Measurements from ENCODE around the gene TMEM9B. TPM values are rescaled to one million over a fixed set of nuclear protein-coding genes. Genes with fewer than 3 reads are reported as not detected.
A peak's percentile ranks its signal among the peaks of the same experiment; 100 is the strongest.

The TMEM9B gene
- total RNA-seq, 5 donors from 2014 or later (not counting 1 experiment from before 2014, with no cell fraction given): 19.9 to 30.5 (median 29.4) TPM

DNA sequence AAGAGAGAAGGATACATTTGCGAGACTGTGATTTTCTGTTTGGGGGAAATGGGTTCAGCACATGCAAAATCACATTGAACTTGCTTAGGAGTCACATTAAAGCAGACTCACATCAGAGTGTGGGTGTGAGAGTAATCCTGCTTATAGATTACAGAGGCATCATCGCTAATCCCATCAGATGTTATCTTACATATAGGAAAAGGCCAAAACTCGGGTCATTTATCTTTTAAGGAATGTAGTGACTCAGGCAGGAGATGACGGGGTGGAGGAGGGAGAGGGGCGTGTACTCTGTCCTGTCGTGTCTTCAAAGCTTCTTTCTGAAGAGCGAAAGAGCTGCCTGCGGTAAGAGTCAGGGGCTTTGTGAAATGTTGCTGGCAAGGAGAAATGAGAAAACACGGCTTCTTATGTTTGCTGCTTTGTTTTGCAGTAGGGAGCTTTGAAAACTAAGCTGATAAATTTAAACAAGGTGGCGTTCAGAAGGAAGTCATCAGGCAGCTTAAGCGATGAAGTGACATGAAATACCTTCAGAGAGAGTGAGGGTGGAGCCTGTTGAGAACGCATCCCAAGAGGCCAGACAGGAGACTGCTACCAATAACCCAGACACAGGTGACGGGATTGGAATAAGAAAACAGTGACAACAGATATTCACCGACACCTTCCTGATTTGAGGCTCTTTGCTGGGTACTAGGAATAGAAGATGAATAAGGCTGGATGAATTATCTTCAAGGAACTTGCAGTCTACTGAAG, 29.3 kb downstream of the TMEM9B start:
- H3K36me3 Mint-ChIP-seq: no peaks in the 10 kb centered on the region
- no peaks in the 10 kb centered on the region for H3K36me3 ChIP-seq (ENCODE audit: control insufficient read depth in 2 of 2, extremely low read depth in 1 of 2, insufficient read depth in 1 of 2, low read length in 1 of 2)
- no peaks in the 10 kb centered on the region for H3K9me3 ChIP-seq
- ChIA-PET CTCF (interaction anchor here in 1 of 2 donors (0.7 kb wide), 1 partner anchor 152 kb away, joined by 3 read pairs; no protein-coding TSS in a partner anchor), POLR2A (interaction anchor here in 1 of 2 donors (0.6 kb wide), 1 partner anchor 23 kb away, joined by 8 read pairs; no protein-coding TSS in a partner anchor)
- H3K4me3 ChIP-seq (ENCODE audit: control insufficient read depth in 1 of 2, extremely low read depth in 1 of 2, low read length in 1 of 2): no peak overlapping the region
- H3K4me1 ChIP-seq (ENCODE audit: control insufficient read depth in 1 of 2, extremely low read depth in 1 of 2, insufficient read depth in 2 of 2, low read length in 2 of 2): no peaks in the 10 kb centered on the region
- peaks cover 0 to 6% (median 0%) of the 10 kb centered on the region in 3 donors for H3K4me1 Mint-ChIP-seq
- ATAC-seq (replicated peaks in 1 of 4) (peak in 2 of 4 experiments; percentile 34 to 37), DNase-seq (no peak)
- H3K27ac ChIP-seq (ENCODE audit: low read length): no peak overlapping the region
- H3K27me3 Mint-ChIP-seq: no peaks in the 10 kb centered on the region
- no peaks in the 10 kb centered on the region for H3K27me3 ChIP-seq (replicated peaks in 1 of 2; ENCODE audit: control insufficient read depth in 2 of 2, extremely low read depth in 1 of 2, insufficient read depth in 2 of 2, low read length in 1 of 2)
- peak overlapping the region in 2 of 3 donors; percentile 21 to 37 for H3K4me3 Mint-ChIP-seq
- 57% methylated on average over 8 of the region's 14 CpGs for WGBS (ENCODE audit: insufficient coverage)
- H3K27ac Mint-ChIP-seq: peak overlapping the region in 1 of 2 donors; percentile 62
- H3K9me3 Mint-ChIP-seq: no peaks in the 10 kb centered on the region

- ATAC-seq (replicated peaks in 1 of 4) (no peak), DNase-seq (no peak)
- no peak overlapping the region for H3K4me3 Mint-ChIP-seq
- no peaks in the 10 kb centered on the region for H3K36me3 Mint-ChIP-seq
- no peak overlapping the region for H3K27ac Mint-ChIP-seq
- H3K4me1 Mint-ChIP-seq: peaks cover 0 to 6% (median 0%) of the 10 kb centered on the region in 3 donors
- CTCF ChIA-PET: no interaction called here
- H3K27ac ChIP-seq (ENCODE audit: low read length): no peak overlapping the region
- no peaks in the 10 kb centered on the region for H3K27me3 ChIP-seq (replicated peaks in 1 of 2; ENCODE audit: control insufficient read depth in 2 of 2, extremely low read depth in 1 of 2, insufficient read depth in 2 of 2, low read length in 1 of 2)
- WGBS (ENCODE audit: insufficient coverage): 90% methylated on average over 3 of the region's 6 CpGs
- H3K9me3 Mint-ChIP-seq: no peaks in the 10 kb centered on the region
- no peaks in the 10 kb centered on the region for H3K27me3 Mint-ChIP-seq
- POLR2A ChIA-PET: no interaction called here
- no peaks in the 10 kb centered on the region for H3K4me1 ChIP-seq (ENCODE audit: control insufficient read depth in 1 of 2, extremely low read depth in 1 of 2, insufficient read depth in 2 of 2, low read length in 2 of 2)
- no peak overlapping the region for H3K4me3 ChIP-seq (ENCODE audit: control insufficient read depth in 1 of 2, extremely low read depth in 1 of 2, low read length in 1 of 2)
- no peaks in the 10 kb centered on the region for H3K9me3 ChIP-seq
- no peaks in the 10 kb centered on the region for H3K36me3 ChIP-seq (ENCODE audit: control insufficient read depth in 2 of 2, extremely low read depth in 1 of 2, insufficient read depth in 1 of 2, low read length in 1 of 2)
Measured at GRCh38 chr11:8933931-8934330, 30.3 kb downstream of the TMEM9B start.

- Histone ChIP-seq H3K27ac (ENCODE audit: low read length) (no peak within 1 kb of the TSS), H3K9me3 (no peaks in the 10 kb centered on the region), H3K4me3 (ENCODE audit: control insufficient read depth in 1 of 2, extremely low read depth in 1 of 2, low read length in 1 of 2) (no peak within 1 kb of the TSS), H3K27me3 (replicated peaks in 1 of 2; ENCODE audit: control insufficient read depth in 2 of 2, extremely low read depth in 1 of 2, insufficient read depth in 2 of 2, low read length in 1 of 2) (no peaks in the 10 kb centered on the region), H3K36me3 (ENCODE audit: control insufficient read depth in 2 of 2, extremely low read depth in 1 of 2, insufficient read depth in 1 of 2, low read length in 1 of 2) (no peaks in the 10 kb centered on the region), H3K4me1 (ENCODE audit: control insufficient read depth in 1 of 2, extremely low read depth in 1 of 2, insufficient read depth in 2 of 2, low read length in 2 of 2) (no peaks in the 10 kb centered on the region)
- DNase-seq: no peak
- 81% methylated on average over 5 of the region's 12 CpGs for WGBS (ENCODE audit: insufficient coverage)
- CTCF ChIA-PET: no interaction called here
- Mint-ChIP-seq H3K27ac (no peak within 1 kb of the TSS), H3K4me3 (no peak within 1 kb of the TSS), H3K9me3 (no peaks in the 10 kb centered on the region), H3K36me3 (no peaks in the 10 kb centered on the region), H3K27me3 (no peaks in the 10 kb centered on the region), H3K4me1 (peaks cover 0 to 6% (median 0%) of the 10 kb centered on the region in 3 donors)
- POLR2A ChIA-PET: no interaction called here
- ATAC-seq (replicated peaks in 1 of 4): no peak
Measured at GRCh38 chr11:8932564-8933180, 31.6 kb downstream of the TMEM9B start, which contains the start of gene C11orf16. TSS of gene C11orf16 (minus strand) at chr11:8932947. CDS start at chr11:8932308, 639 bp downstream.

- Mint-ChIP-seq H3K36me3 (no peaks in the 10 kb centered on the region), H3K4me3 (no peak overlapping the region), H3K27me3 (no peaks in the 10 kb centered on the region), H3K27ac (no peak overlapping the region), H3K4me1 (peaks cover 0 to 6% (median 0%) of the 10 kb centered on the region in 3 donors), H3K9me3 (no peaks in the 10 kb centered on the region)
- POLR2A ChIA-PET: no interaction called here
- H3K4me3 ChIP-seq (ENCODE audit: control insufficient read depth in 1 of 2, extremely low read depth in 1 of 2, low read length in 1 of 2): no peak overlapping the region
- no peaks in the 10 kb centered on the region for H3K4me1 ChIP-seq (ENCODE audit: control insufficient read depth in 1 of 2, extremely low read depth in 1 of 2, insufficient read depth in 2 of 2, low read length in 2 of 2)
- H3K27me3 ChIP-seq (replicated peaks in 1 of 2; ENCODE audit: control insufficient read depth in 2 of 2, extremely low read depth in 1 of 2, insufficient read depth in 2 of 2, low read length in 1 of 2): no peaks in the 10 kb centered on the region
- H3K9me3 ChIP-seq: no peaks in the 10 kb centered on the region
- WGBS (ENCODE audit: insufficient coverage): 93% methylated on average over 12 of the region's 12 CpGs
- H3K36me3 ChIP-seq (ENCODE audit: control insufficient read depth in 2 of 2, extremely low read depth in 1 of 2, insufficient read depth in 1 of 2, low read length in 1 of 2): no peaks in the 10 kb centered on the region
- CTCF ChIA-PET: no interaction called here
- no peak for ATAC-seq (replicated peaks in 1 of 4)
- H3K27ac ChIP-seq (ENCODE audit: low read length): no peak overlapping the region
- DNase-seq: no peak
Measured at GRCh38 chr11:8930456-8931175, 33.6 kb downstream of the TMEM9B start.

DNA sequence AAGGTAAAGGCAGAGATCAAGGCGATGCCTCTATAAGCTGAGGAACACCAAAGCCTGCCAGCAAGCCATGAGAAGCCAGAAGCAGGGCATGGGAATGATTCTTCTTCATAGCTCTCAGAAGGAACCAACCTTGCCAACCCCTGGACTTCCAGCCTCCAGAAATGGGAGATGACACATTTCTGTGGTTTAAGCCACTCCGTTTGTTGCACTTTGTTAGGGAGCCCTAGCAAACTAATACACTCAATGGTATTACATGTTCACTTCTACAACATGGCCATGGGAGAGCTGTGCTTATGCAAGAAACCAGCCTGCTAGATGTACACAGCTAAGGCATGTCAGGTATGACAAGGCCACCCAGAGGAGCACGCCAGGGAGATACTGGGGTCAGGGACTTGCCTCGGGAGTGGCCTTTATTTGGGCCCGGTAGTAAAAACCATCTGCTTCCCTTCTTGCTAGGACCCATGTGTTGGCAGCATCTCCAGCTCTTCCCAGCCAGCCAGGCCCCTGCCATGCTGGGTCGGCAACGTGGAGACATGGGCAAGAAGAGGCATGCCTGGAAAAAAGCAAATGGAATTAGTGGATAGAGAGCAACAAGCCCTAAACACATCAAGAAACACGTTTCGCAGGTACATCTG, 35.1 kb downstream of the TMEM9B start:
- Histone ChIP-seq H3K4me3 (ENCODE audit: control insufficient read depth in 1 of 2, extremely low read depth in 1 of 2, low read length in 1 of 2) (no peak overlapping the region), H3K36me3 (ENCODE audit: control insufficient read depth in 2 of 2, extremely low read depth in 1 of 2, insufficient read depth in 1 of 2, low read length in 1 of 2) (no peaks in the 10 kb centered on the region), H3K27me3 (replicated peaks in 1 of 2; ENCODE audit: control insufficient read depth in 2 of 2, extremely low read depth in 1 of 2, insufficient read depth in 2 of 2, low read length in 1 of 2) (no peaks in the 10 kb centered on the region), H3K27ac (ENCODE audit: low read length) (no peak overlapping the region), H3K4me1 (ENCODE audit: control insufficient read depth in 1 of 2, extremely low read depth in 1 of 2, insufficient read depth in 2 of 2, low read length in 2 of 2) (no peaks in the 10 kb centered on the region), H3K9me3 (no peaks in the 10 kb centered on the region)
- ChIA-PET POLR2A (no interaction called here), CTCF (no interaction called here)
- no peaks in the 10 kb centered on the region for H3K27me3 Mint-ChIP-seq
- 94% methylated on average over 5 of the region's 9 CpGs for WGBS (ENCODE audit: insufficient coverage)
- H3K4me1 Mint-ChIP-seq: no peaks in the 10 kb centered on the region
- H3K27ac Mint-ChIP-seq: no peak overlapping the region
- H3K9me3 Mint-ChIP-seq: no peaks in the 10 kb centered on the region
- ATAC-seq (replicated peaks in 1 of 4) (no peak), DNase-seq (no peak)
- H3K4me3 Mint-ChIP-seq: no peak overlapping the region
- no peaks in the 10 kb centered on the region for H3K36me3 Mint-ChIP-seq

- 92% methylated on average over 4 of the region's 4 CpGs for WGBS (ENCODE audit: insufficient coverage)
- POLR2A ChIA-PET: no interaction called here
Measured at GRCh38 chr11:8928205-8928604, 36.0 kb downstream of the TMEM9B start.

More at GRCh38 chr11:8928205-8928604, 36.0 kb downstream of the TMEM9B start:
- Mint-ChIP-seq H3K4me3 (no peak overlapping the region), H3K36me3 (no peaks in the 10 kb centered on the region), H3K4me1 (no peaks in the 10 kb centered on the region), H3K27me3 (no peaks in the 10 kb centered on the region), H3K27ac (no peak overlapping the region), H3K9me3 (no peaks in the 10 kb centered on the region)
- H3K27ac ChIP-seq (ENCODE audit: low read length): no peak overlapping the region
- ATAC-seq (replicated peaks in 1 of 4) (no peak), DNase-seq (no peak)
- CTCF ChIA-PET: interaction anchor here in 1 of 2 donors (0.7 kb wide), 1 partner anchor 482 kb away, joined by 3 read pairs; no protein-coding TSS in a partner anchor
- no peaks in the 10 kb centered on the region for H3K27me3 ChIP-seq (replicated peaks in 1 of 2; ENCODE audit: control insufficient read depth in 2 of 2, extremely low read depth in 1 of 2, insufficient read depth in 2 of 2, low read length in 1 of 2)
- no peaks in the 10 kb centered on the region for H3K36me3 ChIP-seq (ENCODE audit: control insufficient read depth in 2 of 2, extremely low read depth in 1 of 2, insufficient read depth in 1 of 2, low read length in 1 of 2)
- no peak overlapping the region for H3K4me3 ChIP-seq (ENCODE audit: control insufficient read depth in 1 of 2, extremely low read depth in 1 of 2, low read length in 1 of 2)
- no peaks in the 10 kb centered on the region for H3K4me1 ChIP-seq (ENCODE audit: control insufficient read depth in 1 of 2, extremely low read depth in 1 of 2, insufficient read depth in 2 of 2, low read length in 2 of 2)
- H3K9me3 ChIP-seq: no peaks in the 10 kb centered on the region
